Non-pigmented ciliary epithelial cell (primary cell): Measurements from ENCODE around the gene ATRNL1.
"Not testable (repeated sequence)": the region's sequence is repeated elsewhere in the genome, so short reads cannot be mapped to it uniquely, and the experiment has no call there.

Source experiments
- DNase-seq: peaks from one replicate; pipeline ENCODE4 v3.0.0-alpha.2; 2010; ENCODE audit warnings: low read depth

The ATRNL1 gene

GRCh38 chr10:115214829-115215228, 121.7 kb downstream of the ATRNL1 start:
- no peak for DNase-seq

- DNase-seq: no peak
Measured at GRCh38 chr10:115219203-115219602, 126.0 kb downstream of the ATRNL1 start.

GRCh38 chr10:115222039-115222438, 128.9 kb downstream of the ATRNL1 start:
- DNase-seq: no peak

GRCh38 chr10:115239761-115240160, 146.6 kb downstream of the ATRNL1 start:
- no peak for DNase-seq

- DNase-seq: no peak
Measured at GRCh38 chr10:115250784-115251183, 157.6 kb downstream of the ATRNL1 start.

GRCh38 chr10:115253765-115254164, 160.6 kb downstream of the ATRNL1 start:
- not testable (repeated sequence) for DNase-seq

GRCh38 chr10:115272482-115272881, 179.3 kb downstream of the ATRNL1 start:
- no peak for DNase-seq

- DNase-seq: no peak
Measured at GRCh38 chr10:115278294-115278693, 185.1 kb downstream of the ATRNL1 start.

- no peak for DNase-seq
Measured at GRCh38 chr10:115295213-115295805, 202.1 kb downstream of the ATRNL1 start.

- DNase-seq: no peak
Measured at GRCh38 chr10:115300080-115300479, 206.9 kb downstream of the ATRNL1 start.

GRCh38 chr10:115319669-115320068, 226.5 kb downstream of the ATRNL1 start:
- DNase-seq: not testable (repeated sequence)

- no peak for DNase-seq
Measured at GRCh38 chr10:115321360-115321759, 228.2 kb downstream of the ATRNL1 start.

- DNase-seq: no peak
Measured at GRCh38 chr10:115328331-115328730, 235.2 kb downstream of the ATRNL1 start.

- DNase-seq: no peak
Measured at GRCh38 chr10:115335366-115335765, 242.2 kb downstream of the ATRNL1 start.

GRCh38 chr10:115355162-115355760, 262.1 kb downstream of the ATRNL1 start:
- peak; percentile 44 for DNase-seq

- not testable (repeated sequence) for DNase-seq
Measured at GRCh38 chr10:115367920-115368319, 274.8 kb downstream of the ATRNL1 start.

- no peak for DNase-seq
Measured at GRCh38 chr10:115379064-115379463, 285.9 kb downstream of the ATRNL1 start.

GRCh38 chr10:115384665-115385064, 291.5 kb downstream of the ATRNL1 start:
- no peak for DNase-seq

GRCh38 chr10:115390607-115391006, 297.4 kb downstream of the ATRNL1 start:
- no peak for DNase-seq

GRCh38 chr10:115398026-115398425, 304.9 kb downstream of the ATRNL1 start:
- no peak for DNase-seq

- DNase-seq: no peak
Measured at GRCh38 chr10:115402699-115403098, 309.5 kb downstream of the ATRNL1 start.

- not testable (repeated sequence) for DNase-seq
Measured at GRCh38 chr10:115405838-115406237, 312.7 kb downstream of the ATRNL1 start.

GRCh38 chr10:115409347-115409746, 316.2 kb downstream of the ATRNL1 start:
- no peak for DNase-seq
